ENCODE measurements around the gene UNK.
A peak's percentile ranks its signal among the peaks of the same experiment; 100 is the strongest.
"Not testable (repeated sequence)": the region's sequence is repeated elsewhere in the genome, so short reads cannot be mapped to it uniquely, and the experiment has no call there.

The UNK gene

DNA sequence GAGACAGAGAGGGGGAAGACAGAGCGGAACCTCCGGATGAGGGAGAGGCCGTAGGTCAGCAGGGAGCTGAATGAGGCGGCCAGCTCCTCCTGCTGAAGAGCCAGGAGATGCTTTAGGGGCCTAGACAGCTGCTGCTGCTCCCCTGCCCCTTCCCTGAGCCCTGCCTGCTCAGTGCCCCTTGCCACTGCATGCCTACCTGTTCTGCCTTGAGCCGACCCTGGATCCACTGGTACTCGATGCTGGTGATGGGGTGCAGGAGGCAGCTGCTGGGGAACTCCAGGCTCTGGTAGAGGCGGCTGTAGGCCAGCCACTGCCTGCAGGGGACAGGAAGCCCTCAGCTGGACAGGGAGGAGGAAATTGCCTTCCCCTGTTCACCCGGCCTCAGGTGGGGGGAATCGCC lies 52.0 kb downstream of the UNK start:
- no peak for DNase-seq

DNA sequence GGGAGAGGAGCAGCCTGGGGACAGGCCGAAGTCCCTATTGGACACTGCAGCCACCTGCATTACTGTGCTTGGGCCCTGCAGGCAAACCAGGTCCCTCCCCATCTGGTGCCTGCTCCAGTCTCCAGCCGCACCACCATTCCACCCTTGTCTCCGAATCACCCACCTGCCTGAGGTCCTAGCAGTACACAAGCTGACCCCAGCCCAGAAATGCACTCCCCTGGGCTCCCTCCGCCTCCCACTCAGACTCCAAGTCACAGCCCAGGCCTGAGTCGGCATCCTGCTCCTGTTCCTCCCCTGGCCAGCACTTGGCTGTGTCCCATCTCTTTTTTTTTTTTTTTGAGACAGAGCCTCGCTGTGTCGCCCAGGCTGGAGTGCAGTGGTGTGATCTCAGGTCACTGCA lies 53.3 kb downstream of the UNK start:
- DNase-seq: no peak

DNA sequence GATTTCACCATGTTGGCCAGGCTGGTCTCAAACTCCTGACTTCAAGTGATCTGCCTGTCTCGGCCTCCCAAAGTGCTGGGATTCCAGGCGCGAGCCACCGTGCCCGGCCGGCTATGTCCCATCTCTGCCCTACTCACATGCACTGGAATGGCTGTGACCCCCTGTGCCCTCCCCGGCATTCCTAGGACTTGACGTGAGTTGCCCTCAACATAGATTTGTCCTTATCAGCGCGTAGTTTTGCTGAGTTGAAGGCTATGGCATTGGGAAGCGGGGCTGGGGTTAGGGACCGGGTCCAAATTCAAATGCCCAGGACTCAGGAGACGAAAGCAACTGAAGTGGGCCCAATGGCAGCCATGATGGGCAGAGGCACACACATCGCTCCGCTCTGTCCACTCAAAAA lies 53.8 kb downstream of the UNK start:
- DNase-seq: no peak

DNA sequence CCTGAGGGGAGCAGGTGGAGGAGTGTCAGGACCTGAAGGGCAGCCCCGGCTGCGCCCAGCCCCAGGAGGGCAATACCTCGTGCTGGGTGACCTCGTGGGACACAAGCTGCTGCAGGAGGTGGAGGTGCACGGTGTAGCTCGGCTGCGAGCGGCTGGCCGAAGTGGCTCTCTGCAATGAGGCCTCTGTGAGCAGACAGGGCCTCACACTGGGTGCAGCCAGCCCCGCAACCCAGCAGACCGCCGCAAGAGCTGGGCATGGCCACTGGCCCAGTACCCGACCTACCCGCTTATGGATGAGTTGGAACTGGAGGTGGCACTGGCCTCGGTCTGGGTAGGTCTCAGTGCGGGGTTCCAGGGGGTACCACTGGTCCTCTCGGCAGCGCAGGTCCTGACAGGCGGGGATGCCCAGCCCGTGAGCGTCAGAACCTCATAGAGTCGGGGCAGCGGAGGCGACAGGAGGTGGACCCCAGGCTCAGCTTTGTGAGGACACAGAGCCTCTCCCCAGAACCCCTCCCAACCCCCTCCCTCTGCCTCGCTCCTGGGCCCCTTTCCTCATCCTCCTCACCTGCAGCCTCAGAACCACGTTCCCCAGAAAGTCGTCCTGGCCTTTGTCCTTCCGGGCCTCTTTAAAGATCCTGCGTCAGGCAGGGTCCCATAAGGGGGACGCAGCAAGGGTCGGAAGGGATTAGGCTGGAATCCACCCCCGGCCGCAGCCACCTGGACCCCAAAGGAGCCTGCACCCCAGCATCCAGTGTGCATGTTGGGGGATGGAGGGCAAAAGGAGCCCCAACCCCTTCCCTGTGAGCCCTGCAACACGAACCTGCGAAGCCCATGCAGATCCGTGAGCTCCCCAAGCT lies 55.6 kb downstream of the UNK start:
- no peak for DNase-seq

DNA sequence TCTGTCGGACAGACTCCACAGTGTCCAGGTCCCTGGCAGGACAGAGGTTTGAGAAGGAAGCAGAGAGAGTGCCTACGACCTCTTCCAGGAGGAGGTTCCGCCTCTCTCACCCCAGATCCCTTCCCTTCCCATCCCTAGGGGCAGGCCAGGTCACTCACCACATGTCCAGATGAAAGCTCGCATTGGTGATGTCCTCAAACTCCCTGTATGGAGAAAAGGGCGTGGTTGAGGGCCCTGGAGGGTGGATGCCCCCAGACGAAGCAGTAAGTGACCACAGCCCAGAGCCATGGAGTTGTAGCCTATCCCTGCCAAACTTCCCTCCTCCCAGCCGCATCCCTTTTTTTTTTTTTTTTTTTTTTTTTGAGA lies 56.2 kb downstream of the UNK start:
- DNase-seq: no peak

DNA sequence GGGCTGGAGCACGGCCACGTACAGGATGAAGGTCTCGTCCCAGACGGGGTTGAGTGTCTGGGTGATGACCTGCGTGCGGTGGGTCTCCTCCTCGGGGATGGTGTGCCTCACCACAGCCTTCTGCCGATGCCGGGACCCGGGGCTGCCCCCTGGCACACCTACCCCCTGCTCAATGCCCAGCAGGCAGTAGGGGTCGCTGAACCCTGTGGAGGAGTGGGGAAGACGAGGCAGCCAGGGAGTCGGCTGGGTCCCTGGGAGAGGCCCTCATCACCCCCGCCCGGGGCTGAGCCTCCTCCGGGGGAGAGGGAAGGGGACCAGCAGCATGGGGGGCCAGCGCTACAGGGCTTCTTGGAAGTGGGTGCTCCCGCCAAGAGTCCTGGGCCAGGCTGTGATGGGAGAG lies 57.8 kb downstream of the UNK start:
- DNase-seq: no peak

DNA sequence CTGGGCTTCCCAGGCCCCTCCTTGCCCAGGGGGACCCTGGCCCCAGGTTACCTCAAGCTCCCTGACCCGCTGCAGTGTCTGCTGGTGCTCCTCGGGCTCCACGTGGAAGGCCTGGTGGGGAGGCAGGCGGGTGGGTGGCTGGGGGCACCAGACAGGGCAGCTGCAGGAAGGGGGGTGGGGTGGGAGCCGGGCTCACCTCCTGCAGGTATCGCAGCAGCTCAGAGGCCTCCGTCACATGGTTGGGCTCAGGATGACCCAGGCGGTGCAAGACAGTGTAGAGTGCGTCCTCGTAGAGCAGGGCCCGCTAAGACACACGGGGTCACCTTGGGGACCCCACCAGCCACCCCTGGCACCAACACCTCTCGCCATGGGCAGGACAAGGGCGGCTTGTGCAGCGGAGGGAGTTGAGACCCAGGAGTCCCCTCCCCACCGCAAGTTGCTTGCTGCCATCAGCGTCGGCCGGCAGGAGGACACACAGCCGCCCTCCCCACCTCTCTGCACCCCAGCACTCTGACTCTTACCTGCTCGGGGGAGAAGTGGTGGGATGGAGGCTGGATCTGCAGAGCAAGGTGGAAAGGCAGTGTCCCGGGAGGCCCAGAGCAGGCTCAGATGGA lies 58.5 kb downstream of the UNK start:
- DNase-seq: no peak

DNA sequence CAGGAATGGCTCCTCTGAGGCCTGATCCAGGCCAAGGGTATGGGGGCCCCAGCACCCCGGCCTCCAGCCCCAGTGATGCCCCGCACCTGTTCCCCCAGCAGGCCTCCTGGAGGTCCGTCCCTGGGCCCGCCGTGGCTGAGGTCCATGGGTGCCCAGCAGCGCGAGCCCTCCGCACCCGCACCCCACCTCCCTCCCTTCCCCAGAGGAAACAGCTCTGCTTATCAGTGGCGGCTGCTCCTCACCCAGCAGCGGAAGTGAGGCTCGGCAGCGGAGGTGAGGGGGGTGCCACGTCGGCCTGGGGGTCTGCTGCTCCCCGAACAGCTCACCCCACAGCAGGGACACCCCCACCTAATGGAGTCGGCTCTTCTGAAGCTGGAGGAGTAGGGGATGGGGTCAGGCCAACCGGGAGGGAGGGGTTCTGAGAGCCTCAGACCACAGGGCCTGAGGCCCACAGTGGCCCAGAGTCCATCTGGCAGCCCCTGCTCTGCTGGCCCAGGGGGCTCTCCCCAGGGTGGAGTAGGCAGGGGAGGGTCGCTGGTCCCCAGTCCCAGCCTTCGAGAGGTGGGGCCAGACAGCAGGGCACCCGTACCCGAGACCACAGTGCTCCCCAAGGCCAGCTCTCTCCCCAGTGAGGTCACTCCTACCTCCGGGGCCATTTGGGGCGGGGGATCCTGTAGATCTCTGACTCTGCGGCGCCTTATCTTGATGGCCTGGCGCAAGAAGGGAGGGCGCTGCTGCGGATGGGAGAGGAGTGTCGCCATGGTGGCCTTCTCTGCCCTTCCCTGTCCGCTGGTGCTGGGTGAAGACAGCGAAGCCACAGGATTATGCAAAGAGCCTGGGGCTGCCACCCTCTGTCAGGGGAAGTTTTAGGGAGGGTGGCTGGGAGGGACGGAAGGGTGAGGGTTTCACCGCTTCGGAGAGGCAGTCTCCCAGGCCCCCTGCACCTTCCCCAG lies 59.2 kb downstream of the UNK start, which contains the start of gene UNC13D:
UNC13D (minus strand) TSS at position 828 of the 953 bp plus-strand sequence; CDS start at position 761, 67 bp downstream.
- DNase-seq: no peak

DNA sequence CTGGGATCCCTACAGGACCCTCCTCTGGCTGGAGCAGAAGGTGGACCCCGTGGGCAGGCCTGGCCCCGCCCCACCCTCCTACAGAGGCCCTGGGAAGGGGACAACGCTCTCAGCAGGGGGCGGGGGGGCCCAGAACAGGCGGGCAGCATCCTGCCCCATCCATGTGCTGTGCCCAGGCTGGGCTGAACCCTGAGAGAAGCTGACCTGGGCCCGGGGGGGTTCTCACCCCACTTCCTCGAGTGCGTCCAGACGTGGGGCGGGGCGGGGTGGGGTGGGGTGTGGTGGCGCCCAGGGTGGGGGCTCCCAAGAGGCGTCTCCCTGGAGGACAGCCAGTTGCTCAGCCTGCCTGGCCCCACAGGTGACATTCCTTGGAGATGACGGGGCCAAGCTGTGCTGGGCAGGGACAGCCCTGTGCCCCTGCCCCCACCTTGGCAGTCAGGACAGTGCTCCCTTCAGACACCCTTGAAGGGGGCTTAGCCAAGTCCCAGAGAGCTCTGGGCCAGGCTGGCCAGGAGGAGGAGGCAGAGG lies 60.0 kb downstream of the UNK start:
- no peak for DNase-seq

DNA sequence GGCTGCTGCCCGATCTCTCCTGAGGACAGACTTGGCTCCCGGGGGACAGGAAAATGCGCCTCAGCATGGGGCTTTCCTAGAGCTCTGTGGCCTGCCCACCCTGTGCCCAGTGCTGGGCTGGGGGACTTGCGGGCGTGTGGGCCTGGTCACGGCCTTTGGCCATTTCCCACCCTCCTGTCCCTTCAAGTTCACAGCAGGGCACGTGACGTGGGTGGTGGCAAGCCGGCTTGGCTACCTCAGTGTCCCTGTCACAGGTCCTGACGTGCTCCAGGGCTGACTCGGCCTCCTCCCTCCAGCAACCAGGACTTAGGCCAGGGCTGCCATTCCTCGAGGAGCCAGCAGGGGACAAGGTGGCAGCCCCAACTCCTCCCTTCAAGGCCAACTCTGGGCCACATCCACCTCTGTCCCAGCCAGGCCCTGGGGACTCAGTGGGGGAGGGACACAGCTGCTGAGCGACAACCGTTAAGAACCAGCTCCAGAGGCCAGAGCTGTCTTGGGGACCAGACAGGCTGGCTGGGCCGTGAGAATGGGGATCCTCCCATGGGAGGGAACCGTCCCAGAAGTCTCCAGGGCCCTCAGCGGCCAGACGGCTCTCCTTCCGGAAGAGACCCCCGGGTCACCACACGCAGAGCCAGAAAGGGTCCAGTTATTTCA lies 60.6 kb downstream of the UNK start:
- no peak for DNase-seq

DNA sequence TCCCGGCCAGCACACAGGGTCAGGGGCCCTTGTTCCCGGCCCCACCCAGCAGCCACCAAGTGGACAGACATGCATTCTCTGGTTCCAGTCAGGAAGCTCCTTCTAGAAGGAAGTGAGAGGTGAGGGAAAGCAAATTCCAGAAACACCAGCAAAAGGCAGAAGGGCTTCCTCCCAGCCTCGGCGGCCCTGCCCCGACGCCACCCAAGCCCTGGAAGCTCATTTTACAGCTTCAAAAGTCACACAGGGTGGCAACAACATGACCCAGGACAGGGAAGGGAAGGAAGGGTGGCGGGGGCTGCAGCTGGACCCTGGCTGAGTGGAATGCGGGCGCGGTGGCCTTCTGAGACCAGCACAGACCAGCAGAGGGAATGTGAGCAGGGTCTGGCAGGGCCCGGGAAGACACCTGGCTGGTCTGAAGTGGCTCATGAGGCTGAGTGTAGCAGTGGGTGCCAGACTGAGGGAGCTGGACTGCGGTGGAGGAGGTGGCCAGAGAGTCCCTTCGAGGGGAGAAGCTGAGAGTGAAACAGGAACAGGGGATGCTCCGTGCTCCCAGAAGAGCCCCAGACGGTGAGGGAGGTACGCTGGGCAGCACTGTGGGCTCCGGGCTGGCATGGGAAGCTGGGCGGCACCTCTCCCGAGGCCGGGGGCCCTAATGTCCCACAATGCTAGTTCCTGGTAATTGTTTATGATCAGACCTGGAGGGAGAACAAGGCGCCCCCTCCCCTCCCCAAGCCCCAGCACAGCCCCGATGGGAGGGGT lies 61.5 kb downstream of the UNK start:
- DNase-seq: no peak

DNA sequence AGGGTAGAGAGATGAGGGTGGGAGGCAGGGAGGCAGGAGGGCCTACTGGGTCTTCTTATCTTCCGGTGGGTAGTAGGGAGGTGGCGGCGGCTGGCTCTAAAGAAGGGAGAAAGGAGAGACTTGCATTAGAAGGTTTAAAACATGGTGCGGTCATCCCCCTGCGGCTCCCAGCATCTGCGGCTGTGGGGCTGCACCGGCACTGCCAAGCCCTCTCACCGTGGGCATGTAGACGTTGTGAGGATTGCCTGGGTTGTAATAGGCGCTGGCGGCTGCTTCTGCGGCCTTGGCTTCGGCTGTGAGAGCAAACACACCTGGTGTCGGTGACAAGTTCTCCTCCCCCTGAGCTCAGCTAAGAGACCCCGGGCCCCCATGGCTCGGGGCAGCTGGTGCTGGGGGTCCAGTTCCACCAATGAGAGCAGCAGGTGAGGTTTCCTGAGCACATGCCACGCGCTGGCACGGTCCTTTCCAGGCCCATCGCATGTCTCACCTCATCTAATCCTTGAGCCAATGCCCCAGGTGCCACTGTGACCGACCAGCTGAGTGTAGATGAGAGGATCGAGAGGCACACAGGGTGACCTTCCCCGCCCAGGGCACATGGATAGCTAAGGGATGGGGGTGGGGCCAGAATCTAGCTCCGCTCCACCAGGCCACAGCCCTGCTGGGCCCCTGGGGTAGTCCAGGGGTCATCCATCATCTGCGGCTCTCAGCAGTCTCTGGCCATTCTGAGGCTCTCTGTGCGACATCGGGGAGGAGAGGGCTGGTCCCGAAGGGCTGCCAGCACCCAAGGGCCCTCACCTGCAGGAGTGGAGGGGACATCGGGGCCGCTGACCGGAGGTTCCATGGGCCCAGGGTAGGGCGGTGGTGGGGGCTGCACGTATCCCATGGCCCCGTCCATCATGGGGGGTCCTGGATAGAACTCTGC lies 62.3 kb downstream of the UNK start:
- DNase-seq: no peak

DNA sequence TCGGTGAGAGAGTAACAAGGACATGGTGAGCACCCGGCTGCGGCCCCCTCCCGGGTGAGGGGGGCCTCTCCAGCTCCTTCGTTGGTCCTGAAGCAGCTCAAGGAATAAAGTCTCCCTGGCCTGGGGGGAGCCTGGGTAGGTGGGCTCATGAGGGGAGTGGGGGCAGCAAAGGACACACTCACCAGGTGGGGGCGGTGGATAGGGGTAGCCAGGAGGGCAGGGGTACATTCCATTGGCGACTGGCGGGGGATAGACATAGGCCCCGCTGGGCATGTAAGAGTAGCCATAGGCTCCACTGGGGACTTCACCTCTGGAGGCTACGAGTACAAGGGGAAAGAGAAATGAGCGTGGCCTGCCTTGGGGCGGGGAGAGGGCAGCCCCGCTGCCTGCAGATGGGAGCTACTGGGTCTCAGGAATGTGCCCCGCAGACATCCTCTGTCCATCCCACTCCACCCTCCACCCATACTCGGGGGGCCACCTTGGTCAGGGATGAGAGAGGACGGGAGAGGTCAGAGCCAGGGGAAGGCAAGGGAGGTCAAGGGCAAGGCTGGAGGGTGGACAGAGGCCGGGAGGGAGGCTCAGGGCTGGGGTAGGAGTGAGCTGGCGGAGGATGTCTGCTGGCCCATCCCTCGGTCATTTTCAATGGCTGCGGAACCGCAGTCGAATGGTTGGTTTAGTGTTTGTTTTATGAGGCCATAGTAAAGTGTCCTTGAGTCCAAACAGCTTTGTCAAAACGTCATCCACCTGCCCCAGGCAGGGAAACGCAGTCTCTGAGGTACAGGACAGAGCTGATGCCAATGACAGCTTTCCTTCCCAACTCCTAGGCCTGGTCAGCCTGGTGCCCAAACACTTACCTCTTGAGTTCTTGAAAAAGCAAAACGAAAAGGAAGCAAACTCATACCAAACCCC lies 63.3 kb downstream of the UNK start:
- no peak for DNase-seq

DNA sequence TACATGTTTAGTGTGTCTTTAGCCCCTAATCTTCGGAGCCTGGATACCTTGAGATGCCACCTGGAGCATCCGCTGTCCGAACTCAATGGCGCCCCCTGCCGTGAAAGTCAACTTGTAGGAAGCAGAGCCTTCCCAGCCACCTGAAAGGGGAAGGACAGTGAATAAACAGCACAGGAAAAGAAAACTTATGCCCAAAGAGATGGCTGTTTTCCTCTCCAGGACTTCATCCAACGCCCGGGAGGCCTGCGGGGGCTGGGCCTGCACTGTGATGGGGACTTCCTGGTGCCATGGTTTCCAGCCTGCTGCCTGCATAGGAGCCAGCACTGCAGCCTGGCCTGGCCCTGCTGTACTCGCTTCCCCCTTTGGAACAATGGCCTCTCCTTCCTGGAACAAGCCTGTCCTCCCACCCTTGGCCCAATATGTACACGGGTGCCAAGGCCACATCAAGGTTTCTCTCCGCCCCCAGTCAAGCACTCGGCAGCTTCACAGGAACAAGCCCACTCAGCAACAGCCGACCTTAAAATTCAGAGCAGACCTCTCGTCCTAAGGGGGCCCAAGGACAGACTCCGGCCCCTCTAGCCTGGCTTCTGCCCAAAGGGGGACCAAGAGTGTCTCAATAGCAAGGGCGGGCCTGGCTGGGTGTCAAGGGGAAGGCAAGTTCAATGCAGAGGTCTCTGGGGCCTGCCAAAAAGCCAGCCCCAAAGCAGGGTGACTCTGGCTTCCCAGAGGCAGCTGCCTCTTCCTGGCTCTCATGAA lies 64.1 kb downstream of the UNK start:
- DNase-seq: peak; percentile 47

DNA sequence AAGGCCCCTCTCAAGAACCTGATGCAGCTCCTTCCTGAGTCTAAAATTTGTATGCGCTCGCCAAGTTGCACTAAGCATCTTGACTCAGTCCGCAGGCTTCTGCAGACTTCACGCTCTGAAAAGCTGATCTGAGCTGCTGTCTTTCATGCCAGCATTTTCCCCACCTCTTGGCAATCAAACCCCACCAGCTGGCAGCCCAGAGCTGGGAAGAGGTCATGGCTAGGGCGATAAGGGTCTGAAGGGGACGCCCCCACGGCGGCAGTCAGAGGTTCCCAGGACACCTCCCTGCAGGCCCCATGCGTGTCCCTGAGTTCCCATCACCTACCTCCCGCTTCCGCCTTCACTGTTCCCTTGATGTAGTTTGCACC lies 64.7 kb downstream of the UNK start:
- DNase-seq: no peak

DNA sequence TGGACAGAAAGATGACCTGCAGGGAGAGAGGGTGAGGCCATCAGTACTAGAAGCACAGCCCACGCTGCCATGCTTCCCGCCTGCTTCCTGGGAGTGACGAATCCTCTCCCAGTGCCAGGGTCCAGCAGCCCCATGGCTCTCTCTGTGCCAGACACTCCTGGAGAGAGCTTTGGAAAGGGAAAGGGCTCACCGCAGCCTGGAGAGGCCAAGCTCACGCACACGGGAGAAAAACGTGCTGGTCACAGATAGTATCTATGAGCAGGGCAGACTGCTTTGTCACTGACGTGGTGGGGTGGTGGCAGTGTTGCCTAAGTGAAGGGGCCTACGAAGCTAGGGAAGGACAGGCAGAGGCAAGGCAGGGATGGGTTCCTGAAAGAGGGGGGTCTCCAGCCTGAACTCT lies 65.1 kb downstream of the UNK start:
- DNase-seq: no peak

DNA sequence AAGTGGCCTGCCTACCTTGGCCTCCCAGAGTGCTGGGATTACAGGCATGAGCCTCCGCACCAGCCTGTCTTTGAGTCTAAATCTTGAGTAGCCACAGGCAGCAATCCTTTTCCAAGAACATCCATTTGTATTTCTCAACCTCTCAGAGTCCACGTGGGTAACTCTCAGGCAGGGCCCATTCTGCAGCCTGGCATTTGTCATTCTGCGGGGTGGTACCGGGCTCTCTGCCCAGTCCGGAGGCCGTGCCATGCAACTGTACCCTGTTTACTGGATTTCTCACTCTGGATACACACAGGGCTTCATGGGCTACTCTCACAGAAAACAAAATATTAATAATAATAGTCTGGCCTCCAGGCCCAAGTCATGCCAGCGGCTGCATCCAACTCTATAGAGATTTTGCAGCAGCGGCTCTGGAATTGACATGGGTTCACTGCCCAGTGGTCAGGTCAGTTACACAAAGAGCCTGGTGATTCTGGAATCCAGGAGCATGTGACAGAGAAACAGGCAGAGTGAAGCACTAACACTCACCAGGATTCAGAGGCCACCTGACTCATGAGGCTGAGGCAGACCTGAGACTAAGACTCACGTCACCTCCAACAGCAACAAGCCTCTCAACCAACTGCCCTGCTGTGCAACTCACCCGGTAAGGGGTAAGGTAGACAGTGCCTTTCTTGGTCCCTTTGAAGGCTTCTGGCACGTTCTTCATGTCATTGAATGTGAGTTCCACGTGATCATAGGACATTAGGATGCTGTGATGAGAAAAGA lies 66.5 kb downstream of the UNK start:
- DNase-seq: no peak

DNA sequence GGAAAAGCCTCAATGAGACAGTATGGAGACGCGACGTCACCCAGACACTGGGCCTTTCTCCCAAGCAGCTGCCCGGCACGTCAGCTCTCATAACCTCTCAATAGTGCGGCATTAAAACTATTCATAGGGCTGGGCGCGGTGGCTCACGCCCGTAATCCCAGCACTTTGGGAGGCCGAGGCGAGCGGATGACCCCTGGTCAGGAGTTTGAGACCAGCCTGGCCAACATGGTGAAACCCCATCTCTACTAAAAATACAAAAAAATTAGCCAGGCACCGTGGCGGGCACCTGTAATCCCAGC lies 67.0 kb downstream of the UNK start:
- DNase-seq: not testable (repeated sequence)
